C4-2B (cell line): ENCODE measurements around the gene POU2F1.

Source experiments
- CTCF ChIP-seq: fragments of 450-650 bp; conservative IDR thresholded peaks from 2 replicates; pipeline ENCODE4 v1.5.1; 2017; ENCODE audit warnings: mild to moderate bottlenecking
- ZFX ChIP-seq: fragments of 450-650 bp; IDR thresholded peaks from 2 replicates; pipeline ENCODE4 v1.6.1; 2017

GRCh38 chr1:167206166-167206835 lies 14.4 kb upstream of the POU2F1 start:
- no peak for TF ChIP-seq CTCF
- no peak for TF ChIP-seq ZFX
